HG03460 (cell line): ENCODE measurements around the gene DPYD.
"Not testable (repeated sequence)": the region's sequence is repeated elsewhere in the genome, so short reads cannot be mapped to it uniquely, and the experiment has no call there.

Experiments used
- ATAC-seq: cut with Tn5 transposase; IDR thresholded peaks from one replicate; pipeline ENCODE4 v1.9.1; 2021; ENCODE audit not compliant: unreplicated experiment

Gene DPYD

GRCh38 chr1:97245682-97246081, 675.2 kb downstream of the DPYD start:
- no peak for ATAC-seq

- no peak for ATAC-seq
Observed at GRCh38 chr1:97245026-97245425, 675.8 kb downstream of the DPYD start.

- no peak for ATAC-seq
Observed at GRCh38 chr1:97243973-97244560, 676.8 kb downstream of the DPYD start.

DNA sequence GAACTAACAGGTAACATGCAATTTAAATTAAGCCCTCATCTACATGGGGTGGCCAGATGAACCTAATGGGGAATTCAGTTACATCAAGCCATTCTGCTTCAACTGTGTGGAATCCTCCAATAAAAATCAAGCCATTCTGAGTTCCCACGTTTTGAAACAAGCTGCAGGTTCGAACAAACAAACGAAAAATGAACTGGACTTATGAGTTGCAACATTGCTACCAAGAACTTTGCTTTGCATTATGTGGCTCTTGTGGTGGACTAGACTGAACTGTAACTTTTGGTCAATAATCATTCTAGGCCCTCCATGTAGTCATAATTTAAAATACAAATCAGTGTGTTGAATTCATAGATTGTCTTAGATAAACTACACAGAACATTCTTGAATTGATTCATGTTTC, 682.0 kb downstream of the DPYD start:
- no peak for ATAC-seq

DNA sequence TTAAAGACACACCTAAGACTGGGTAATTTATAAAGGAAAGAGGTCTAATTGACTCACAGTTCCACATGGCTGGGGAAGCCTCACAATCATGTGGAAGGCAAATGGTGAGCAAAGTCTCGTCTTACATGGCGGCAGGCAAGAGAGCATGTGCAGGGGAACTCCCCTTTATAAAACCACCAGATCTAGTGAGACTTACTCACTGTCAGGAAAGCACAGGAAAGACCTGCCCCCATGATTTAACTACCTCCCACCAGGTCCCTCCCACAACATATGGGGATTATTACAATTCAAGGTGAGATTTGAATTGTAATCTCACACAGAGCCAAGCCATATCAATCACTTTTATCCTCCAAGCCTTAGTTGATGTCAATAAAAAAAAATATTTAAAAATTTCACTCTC, 689.5 kb downstream of the DPYD start:
- not testable (repeated sequence) for ATAC-seq

DNA sequence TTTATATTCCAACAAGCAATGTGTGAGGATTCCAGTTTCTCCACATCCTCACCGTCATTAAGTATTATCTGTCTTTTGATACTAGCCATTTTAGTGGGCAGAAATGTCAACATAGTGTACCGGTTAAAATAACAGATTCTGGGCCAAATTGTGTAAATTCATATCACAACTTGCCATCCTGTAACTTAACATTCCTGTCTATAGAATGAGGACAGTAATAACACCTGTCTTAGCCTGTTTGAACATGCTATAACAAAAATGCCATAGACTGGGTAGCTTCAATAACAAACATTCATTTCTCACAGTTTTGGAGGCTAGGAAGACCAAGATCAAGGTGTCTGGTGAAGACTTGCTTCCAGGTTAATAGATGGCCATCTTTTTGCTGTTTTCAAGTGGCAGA, 708.2 kb downstream of the DPYD start:
- ATAC-seq: no peak

- ATAC-seq: no peak
Observed at GRCh38 chr1:97210307-97210706, 710.5 kb downstream of the DPYD start.

DNA sequence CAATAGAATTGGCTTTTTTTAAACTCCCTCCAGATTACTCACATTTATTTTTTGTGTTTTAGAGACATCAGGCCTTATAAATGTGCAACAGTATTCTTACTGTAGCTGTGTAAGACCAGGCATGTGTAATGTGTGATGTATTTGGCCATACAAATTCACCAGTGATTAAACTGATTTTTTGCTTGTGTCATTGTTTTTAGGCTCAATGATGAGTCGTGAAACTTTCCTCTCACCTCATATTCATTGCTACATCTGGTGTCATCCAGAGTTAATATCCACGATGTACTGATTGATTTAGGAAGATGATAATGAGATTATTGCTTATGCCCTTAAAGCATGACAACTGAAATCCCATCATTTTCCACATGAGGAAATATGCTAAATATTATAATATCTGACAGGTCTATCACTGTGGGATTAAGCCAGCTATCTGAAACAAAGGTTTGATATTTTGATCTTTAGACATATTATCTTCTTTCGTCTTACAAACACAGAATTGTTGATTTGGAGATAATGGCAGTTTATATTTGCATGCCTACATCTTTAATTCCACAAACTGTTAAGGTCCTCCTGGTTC, 711.4 kb downstream of the DPYD start:
- no peak for ATAC-seq

- ATAC-seq: no peak
Observed at GRCh38 chr1:97207868-97208267, 713.0 kb downstream of the DPYD start.

DNA sequence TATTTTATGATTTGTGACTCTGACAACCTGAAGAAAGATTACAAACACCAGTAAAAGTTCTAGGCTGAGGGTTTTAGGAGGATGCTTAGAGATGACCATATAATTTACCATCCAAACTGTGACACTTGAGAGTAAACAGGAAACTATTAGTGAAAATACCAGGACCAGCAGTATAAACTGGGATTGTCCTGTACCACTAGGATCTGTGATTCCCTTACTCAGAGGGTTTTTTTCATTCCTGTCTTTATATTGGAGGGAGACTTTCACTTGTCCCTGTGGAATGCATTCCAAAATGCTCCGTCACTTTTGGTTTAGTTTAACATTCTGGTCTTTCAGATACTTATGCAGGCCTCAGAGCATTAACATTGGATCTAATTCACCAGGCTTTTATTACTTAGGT, 716.4 kb downstream of the DPYD start:
- no peak for ATAC-seq

DNA sequence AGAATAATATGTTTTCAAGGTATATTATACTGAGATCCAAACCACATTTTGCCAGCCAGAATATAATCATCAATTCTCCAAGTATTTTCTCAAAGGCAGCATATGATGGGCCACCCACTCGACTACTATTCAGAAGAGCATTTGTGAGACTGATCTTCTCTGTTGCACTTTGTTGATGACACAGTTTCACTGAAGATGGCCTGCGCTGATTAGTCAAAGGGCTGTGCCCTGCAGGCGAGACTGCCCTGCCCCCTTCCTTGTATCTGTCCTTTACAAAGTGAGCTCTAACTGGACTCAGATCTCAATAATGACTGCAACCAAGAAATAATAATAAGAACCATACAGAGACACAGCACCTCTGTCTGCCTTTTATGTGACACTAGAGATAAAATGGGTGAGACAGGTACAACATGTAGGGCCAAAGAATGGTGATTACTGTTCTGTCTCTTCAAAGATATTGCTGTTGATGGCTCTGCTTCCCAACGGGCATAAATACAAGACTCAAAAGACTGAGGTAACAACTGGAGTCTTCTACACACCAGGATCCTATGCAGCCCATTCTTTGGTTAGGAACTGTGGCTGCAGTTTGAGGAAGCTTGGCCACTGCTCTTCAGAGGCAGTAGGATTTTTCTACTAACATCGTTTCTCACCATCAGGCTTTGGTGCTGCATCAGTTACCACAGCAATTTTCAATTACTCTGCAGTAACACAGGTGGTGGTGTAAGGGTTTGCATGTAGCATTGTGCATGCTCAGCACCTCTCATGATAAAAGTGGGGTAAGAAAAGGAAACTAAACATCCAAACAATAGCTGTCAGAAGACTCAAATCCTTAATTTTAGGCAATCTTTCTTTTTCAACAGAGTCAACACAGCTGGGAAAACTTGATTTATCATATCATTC, 718.1 kb downstream of the DPYD start:
- no peak for ATAC-seq

GRCh38 chr1:97201641-97202040, 719.2 kb downstream of the DPYD start:
- ATAC-seq: no peak

DNA sequence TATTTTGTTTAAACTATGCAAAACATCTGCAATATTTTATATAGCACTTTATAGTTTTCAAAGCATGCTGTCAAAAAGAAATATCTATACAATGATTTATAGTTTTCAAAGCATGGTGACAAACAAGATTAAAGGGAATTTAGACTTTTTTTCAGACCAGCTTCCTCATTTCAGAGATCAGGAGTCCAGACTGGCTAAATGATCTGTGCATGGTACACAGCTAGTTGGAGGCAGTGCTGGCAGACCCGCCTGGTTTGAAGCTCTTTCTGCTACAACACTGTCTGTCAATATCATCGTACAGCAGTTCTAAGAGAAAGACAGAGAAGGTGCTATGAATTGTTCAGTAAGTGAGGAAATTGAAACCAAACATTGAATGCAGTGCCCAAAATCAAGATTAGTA, 720.2 kb downstream of the DPYD start:
- ATAC-seq: no peak

DNA sequence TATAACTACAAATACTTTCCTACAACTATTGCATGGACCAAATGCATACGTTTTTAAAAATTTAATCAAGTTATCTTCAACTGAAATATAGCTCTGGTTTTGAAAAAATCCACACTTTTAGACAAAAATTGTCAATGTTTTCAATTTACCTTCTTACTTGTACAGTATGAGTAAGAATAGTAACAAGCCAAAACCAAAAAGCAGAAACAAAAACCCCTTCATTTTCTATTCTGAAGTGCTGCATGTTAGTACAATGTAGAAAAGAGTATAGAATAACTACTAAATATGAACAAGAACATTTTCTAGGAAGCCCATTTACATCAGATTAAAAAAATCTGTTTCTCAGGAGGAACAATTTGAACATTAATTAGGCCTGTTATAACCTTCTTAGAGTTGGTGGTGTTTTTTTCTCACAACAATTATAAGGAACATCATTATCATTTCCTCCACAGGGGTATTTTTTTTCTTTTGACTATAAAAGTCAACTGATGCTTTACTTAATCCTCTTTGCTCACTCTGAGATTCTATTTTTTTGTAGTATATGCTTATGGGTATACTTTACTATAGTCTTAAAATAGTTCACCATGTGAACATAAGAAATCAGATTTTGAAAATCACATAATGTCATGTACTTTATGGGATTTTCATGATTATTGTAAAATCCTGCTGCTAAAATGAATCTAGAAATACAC, 723.9 kb downstream of the DPYD start:
- ATAC-seq: no peak

DNA sequence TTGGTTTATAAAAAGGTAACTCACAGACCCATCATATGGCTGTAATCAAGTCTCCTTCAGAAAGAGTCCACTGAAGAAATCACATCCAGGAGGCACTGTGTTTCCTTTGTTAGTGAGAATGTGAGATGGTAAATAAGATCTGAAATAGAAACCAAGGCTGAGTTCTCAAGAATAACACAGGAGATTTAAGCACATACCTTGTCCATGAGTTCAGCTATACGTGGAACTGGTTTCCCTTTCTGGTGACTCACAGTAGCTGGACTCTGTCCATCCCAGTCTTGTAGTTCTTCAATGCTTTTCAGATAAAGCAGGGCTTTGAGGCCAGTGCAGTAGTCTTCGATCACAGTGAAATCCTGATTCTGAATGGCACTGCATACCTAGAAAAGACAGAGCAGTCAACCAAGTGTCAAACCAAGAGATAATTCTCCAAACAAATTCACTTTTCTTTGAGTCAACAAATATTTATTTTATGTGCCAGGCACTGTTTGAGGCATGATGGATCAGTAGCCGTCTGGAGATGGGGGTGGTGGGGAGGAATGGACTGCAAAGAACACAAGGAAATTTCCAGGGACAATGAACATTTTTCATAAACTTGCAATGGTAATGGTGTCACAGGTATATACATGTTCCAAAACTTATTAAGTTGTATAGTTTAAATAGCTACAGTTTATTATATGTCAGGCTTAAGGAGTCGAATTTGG, 727.8 kb downstream of the DPYD start:
- no peak for ATAC-seq

- ATAC-seq: no peak
Observed at GRCh38 chr1:97190326-97190725, 730.5 kb downstream of the DPYD start.

GRCh38 chr1:97186381-97186780, 734.5 kb downstream of the DPYD start:
- no peak for ATAC-seq

- no peak for ATAC-seq
Observed at GRCh38 chr1:97174039-97174704, 746.7 kb downstream of the DPYD start.

- no peak for ATAC-seq
Observed at GRCh38 chr1:97170300-97170699, 750.5 kb downstream of the DPYD start.

DNA sequence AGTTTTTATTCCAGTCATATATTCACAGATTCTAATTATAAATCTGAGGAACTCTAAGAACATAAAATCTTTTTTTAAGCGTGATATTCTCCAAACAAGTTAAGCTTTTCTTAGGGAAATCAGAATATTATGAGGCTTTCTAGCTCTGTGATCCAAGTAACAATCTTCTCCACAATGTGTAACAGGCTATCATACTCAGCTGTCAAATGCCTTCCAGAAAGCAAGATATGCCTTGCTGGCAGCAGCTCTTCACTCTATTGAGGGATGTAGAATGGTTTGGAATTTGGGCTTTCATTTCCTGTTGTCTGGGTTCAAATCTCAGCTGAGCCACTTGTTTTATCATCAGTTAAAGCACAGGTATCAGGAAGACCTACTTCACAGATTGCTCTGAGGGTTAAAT, 752.8 kb downstream of the DPYD start:
- ATAC-seq: no peak

DNA sequence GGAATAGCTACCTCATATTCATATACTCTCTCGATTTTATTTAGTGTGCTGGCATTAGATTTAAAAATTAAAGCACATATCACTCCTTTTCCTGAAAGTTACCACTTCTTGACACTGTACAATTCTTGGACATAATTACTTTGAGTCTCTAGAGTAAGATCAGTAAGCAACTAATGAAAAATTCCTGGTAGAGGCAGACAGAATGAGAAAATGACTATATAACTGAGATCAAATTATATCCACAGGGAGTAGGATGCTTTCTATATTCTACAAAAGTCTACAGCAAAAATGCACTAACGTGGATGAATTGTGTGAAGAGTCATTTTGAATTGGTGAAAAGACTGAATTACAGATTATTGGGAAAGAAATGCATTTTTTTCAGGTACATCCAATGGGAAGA, 753.6 kb downstream of the DPYD start:
- ATAC-seq: no peak
